Measurements from ENCODE around the gene BUB1. TPM values are rescaled to one million over a fixed set of nuclear protein-coding genes. Genes with fewer than 3 reads are reported as not detected.
A peak's percentile ranks its signal among the peaks of the same experiment; 100 is the strongest.

BUB1 gene
- total and polyA plus RNA-seq, 7 experiments from 2014 or later: 1.1 to 73.7 (median 2.5) TPM

DNA sequence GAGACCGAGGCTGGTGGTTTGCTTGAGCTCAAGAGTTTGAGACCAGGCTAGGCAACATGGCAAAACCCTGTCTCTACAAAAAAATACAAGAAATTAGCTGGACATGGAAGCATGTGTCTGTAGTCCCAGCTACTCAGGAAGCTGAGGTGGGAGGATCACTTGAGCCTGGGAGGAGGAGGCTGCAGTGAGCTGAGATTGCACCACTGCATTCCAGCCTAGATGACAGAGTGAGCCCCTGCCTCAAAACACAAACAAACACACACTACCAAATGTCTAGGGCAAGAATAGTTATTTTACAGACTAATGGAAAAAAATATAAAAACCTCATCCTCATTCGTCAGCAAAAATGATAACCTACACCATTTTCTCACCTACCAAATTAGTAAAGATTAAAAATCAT, 15.3 kb downstream of the BUB1 start:
- Histone ChIP-seq H3K27me3 (ENCODE audit: control insufficient read depth in 2 of 2, insufficient read depth in 2 of 2, low read length in 2 of 2) (no peaks in the 10 kb centered on the region), H3K4me1 (ENCODE audit: control insufficient read depth in 2 of 2, insufficient read depth in 2 of 2, low read length in 2 of 2) (no peaks in the 10 kb centered on the region), H3K9me3 (ENCODE audit: control insufficient read depth in 2 of 3, low read length in 3 of 3) (no peaks in the 10 kb centered on the region), H3K36me3 (ENCODE audit: control insufficient read depth in 2 of 3, insufficient read depth in 3 of 3, low read length in 3 of 3) (no peaks in the 10 kb centered on the region), H3K4me3 (ENCODE audit: low read length) (no peak overlapping the region), H3K27ac (ENCODE audit: low read depth, low read length) (no peak overlapping the region)
- POLR2A ChIA-PET: no interaction called here
- no peak overlapping the region for H3K4me3 Mint-ChIP-seq
- intact Hi-C loops (cut with micrococcal nuclease): no loop called here
- CTCF ChIA-PET: no interaction called here
- H3K27me3 Mint-ChIP-seq: no peaks in the 10 kb centered on the region
- ATAC-seq (no peak), DNase-seq (no peak)
- H3K36me3 Mint-ChIP-seq: peaks cover 0 to 31% (median 6%) of the 10 kb centered on the region in 5 donors
- peaks cover 0 to 36% (median 0%) of the 10 kb centered on the region in 7 donors for H3K4me1 Mint-ChIP-seq
- no peak overlapping the region for H3K27ac Mint-ChIP-seq
- no peaks in the 10 kb centered on the region for H3K9me3 Mint-ChIP-seq

DNA sequence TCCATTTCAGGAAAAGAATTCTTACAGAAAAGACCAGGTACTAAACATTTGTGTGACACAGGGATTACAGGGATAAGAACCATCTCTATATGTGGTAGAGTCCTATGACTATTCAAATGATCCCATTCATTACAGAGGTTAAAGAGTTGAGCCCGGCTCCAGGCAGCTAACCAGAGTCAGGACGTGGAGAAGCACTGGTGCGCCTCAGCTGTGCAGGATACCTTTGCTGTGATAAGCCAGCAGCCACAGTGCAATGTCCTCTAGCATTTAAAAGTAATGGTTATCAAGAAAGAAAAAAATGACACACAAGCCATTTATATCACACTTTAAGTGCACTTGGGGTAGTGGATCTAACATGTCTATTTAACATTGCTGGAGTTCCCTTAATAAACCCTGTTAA, 17.3 kb downstream of the BUB1 start:
- Histone ChIP-seq H3K27ac (ENCODE audit: low read depth, low read length) (no peak overlapping the region), H3K27me3 (ENCODE audit: control insufficient read depth in 2 of 2, insufficient read depth in 2 of 2, low read length in 2 of 2) (no peaks in the 10 kb centered on the region), H3K36me3 (ENCODE audit: control insufficient read depth in 2 of 3, insufficient read depth in 3 of 3, low read length in 3 of 3) (no peaks in the 10 kb centered on the region), H3K9me3 (ENCODE audit: control insufficient read depth in 2 of 3, low read length in 3 of 3) (no peaks in the 10 kb centered on the region), H3K4me1 (ENCODE audit: control insufficient read depth in 2 of 2, insufficient read depth in 2 of 2, low read length in 2 of 2) (peaks cover 0 to 5% of the 10 kb centered on the region in 2 donors), H3K4me3 (ENCODE audit: low read length) (no peak overlapping the region)
- no peak overlapping the region for H3K4me3 Mint-ChIP-seq
- DNase-seq (no peak), ATAC-seq (no peak)
- ChIA-PET POLR2A (no interaction called here), CTCF (no interaction called here)
- H3K36me3 Mint-ChIP-seq: peaks cover 0 to 44% (median 10%) of the 10 kb centered on the region in 5 donors
- peaks cover 0 to 38% (median 0%) of the 10 kb centered on the region in 7 donors for H3K4me1 Mint-ChIP-seq
- H3K27ac Mint-ChIP-seq: peak overlapping the region in 1 of 9 donors; percentile 36
- intact Hi-C loops (cut with micrococcal nuclease): no loop called here
- no peaks in the 10 kb centered on the region for H3K27me3 Mint-ChIP-seq
- no peaks in the 10 kb centered on the region for H3K9me3 Mint-ChIP-seq

GRCh38 chr2:110659248-110659647, 18.6 kb downstream of the BUB1 start:
- no peaks in the 10 kb centered on the region for H3K27me3 ChIP-seq (ENCODE audit: control insufficient read depth in 2 of 2, insufficient read depth in 2 of 2, low read length in 2 of 2)
- H3K27ac ChIP-seq (ENCODE audit: low read depth, low read length): no peak overlapping the region
- ATAC-seq (no peak), DNase-seq (no peak)
- Mint-ChIP-seq H3K4me3 (no peak overlapping the region), H3K36me3 (peaks cover 0 to 43% (median 13%) of the 10 kb centered on the region in 5 donors), H3K27ac (peak overlapping the region in 1 of 9 donors; percentile 70), H3K4me1 (peaks cover 0 to 31% (median 0%) of the 10 kb centered on the region in 7 donors), H3K27me3 (no peaks in the 10 kb centered on the region), H3K9me3 (no peaks in the 10 kb centered on the region)
- H3K9me3 ChIP-seq (ENCODE audit: control insufficient read depth in 2 of 3, low read length in 3 of 3): no peaks in the 10 kb centered on the region
- POLR2A ChIA-PET: no interaction called here
- H3K36me3 ChIP-seq (ENCODE audit: control insufficient read depth in 2 of 3, insufficient read depth in 3 of 3, low read length in 3 of 3): no peaks in the 10 kb centered on the region
- intact Hi-C loops (cut with micrococcal nuclease): no loop called here
- peaks cover 0 to 5% of the 10 kb centered on the region in 2 donors for H3K4me1 ChIP-seq (ENCODE audit: control insufficient read depth in 2 of 2, insufficient read depth in 2 of 2, low read length in 2 of 2)
- CTCF ChIA-PET: no interaction called here
- H3K4me3 ChIP-seq (ENCODE audit: low read length): no peak overlapping the region

- Histone ChIP-seq H3K4me3 (ENCODE audit: low read length) (no peak overlapping the region), H3K36me3 (ENCODE audit: control insufficient read depth in 2 of 3, insufficient read depth in 3 of 3, low read length in 3 of 3) (no peaks in the 10 kb centered on the region), H3K27me3 (ENCODE audit: control insufficient read depth in 2 of 2, insufficient read depth in 2 of 2, low read length in 2 of 2) (no peaks in the 10 kb centered on the region), H3K4me1 (ENCODE audit: control insufficient read depth in 2 of 2, insufficient read depth in 2 of 2, low read length in 2 of 2) (peaks cover 0 to 5% of the 10 kb centered on the region in 2 donors), H3K9me3 (ENCODE audit: control insufficient read depth in 2 of 3, low read length in 3 of 3) (no peaks in the 10 kb centered on the region), H3K27ac (ENCODE audit: low read depth, low read length) (no peak overlapping the region)
- intact Hi-C loops (cut with micrococcal nuclease): no loop called here
- ChIA-PET POLR2A (no interaction called here), CTCF (interaction anchor here (0.7 kb wide), 1 partner anchor 11 kb away, joined by 3 read pairs; no protein-coding TSS in a partner anchor)
- Mint-ChIP-seq H3K27me3 (no peaks in the 10 kb centered on the region), H3K36me3 (peaks cover 0 to 50% (median 13%) of the 10 kb centered on the region in 5 donors), H3K4me1 (peaks cover 0 to 28% (median 0%) of the 10 kb centered on the region in 7 donors), H3K27ac (peak overlapping the region in 3 of 9 donors; percentile 14 to 84 (median 39)), H3K4me3 (no peak overlapping the region), H3K9me3 (no peaks in the 10 kb centered on the region)
- no peak for DNase-seq
- ATAC-seq: peak; percentile 47
These were observed 20.0 kb downstream of the BUB1 start for GRCh38 chr2:110657724-110658305.

DNA sequence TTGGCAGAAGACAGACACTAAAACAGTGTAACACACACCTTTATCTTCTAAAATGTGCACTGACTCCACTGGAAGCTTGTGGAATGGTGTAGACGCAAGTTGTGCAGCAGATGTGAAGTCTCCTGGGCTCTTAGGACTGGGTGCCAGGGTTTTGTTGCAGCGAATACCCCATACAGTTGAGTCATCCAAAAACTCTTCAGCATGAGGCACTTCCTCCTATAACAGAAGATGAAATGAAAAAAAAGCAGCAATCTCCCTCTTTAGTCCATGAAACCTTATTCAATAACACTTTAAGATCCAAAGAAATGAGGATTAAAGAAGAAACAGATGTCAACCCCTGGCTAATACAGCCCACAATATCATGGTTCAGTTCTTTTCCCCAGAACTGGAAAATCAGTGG, 22.2 kb downstream of the BUB1 start:
- peaks cover 0 to 45% (median 13%) of the 10 kb centered on the region in 5 donors for H3K36me3 Mint-ChIP-seq
- Histone ChIP-seq H3K4me1 (ENCODE audit: control insufficient read depth in 2 of 2, insufficient read depth in 2 of 2, low read length in 2 of 2) (peaks cover 0 to 5% of the 10 kb centered on the region in 2 donors), H3K4me3 (ENCODE audit: low read length) (no peak overlapping the region), H3K27ac (ENCODE audit: low read depth, low read length) (no peak overlapping the region), H3K27me3 (ENCODE audit: control insufficient read depth in 2 of 2, insufficient read depth in 2 of 2, low read length in 2 of 2) (no peaks in the 10 kb centered on the region), H3K36me3 (ENCODE audit: control insufficient read depth in 2 of 3, insufficient read depth in 3 of 3, low read length in 3 of 3) (no peaks in the 10 kb centered on the region), H3K9me3 (ENCODE audit: control insufficient read depth in 2 of 3, low read length in 3 of 3) (no peaks in the 10 kb centered on the region)
- no peak for DNase-seq
- CTCF ChIA-PET: no interaction called here
- no peak for ATAC-seq
- H3K27ac Mint-ChIP-seq: no peak overlapping the region
- H3K9me3 Mint-ChIP-seq: no peaks in the 10 kb centered on the region
- peaks cover 0 to 22% (median 0%) of the 10 kb centered on the region in 7 donors for H3K4me1 Mint-ChIP-seq
- intact Hi-C loops (cut with micrococcal nuclease): no loop called here
- no peak overlapping the region for H3K4me3 Mint-ChIP-seq
- POLR2A ChIA-PET: no interaction called here
- H3K27me3 Mint-ChIP-seq: no peaks in the 10 kb centered on the region

GRCh38 chr2:110653861-110654260, 24.0 kb downstream of the BUB1 start:
- POLR2A ChIA-PET: no interaction called here

GRCh38 chr2:110650346-110650745, 27.5 kb downstream of the BUB1 start:
- Mint-ChIP-seq H3K36me3 (peaks cover 0 to 43% (median 5%) of the 10 kb centered on the region in 5 donors), H3K9me3 (no peaks in the 10 kb centered on the region), H3K27me3 (no peaks in the 10 kb centered on the region), H3K4me3 (no peak overlapping the region), H3K4me1 (peaks cover 0 to 4% (median 0%) of the 10 kb centered on the region in 7 donors), H3K27ac (no peak overlapping the region)
- Histone ChIP-seq H3K9me3 (ENCODE audit: control insufficient read depth in 2 of 3, low read length in 3 of 3) (no peaks in the 10 kb centered on the region), H3K4me3 (ENCODE audit: low read length) (no peak overlapping the region), H3K27ac (ENCODE audit: low read depth, low read length) (no peak overlapping the region), H3K4me1 (ENCODE audit: control insufficient read depth in 2 of 2, insufficient read depth in 2 of 2, low read length in 2 of 2) (no peaks in the 10 kb centered on the region), H3K27me3 (ENCODE audit: control insufficient read depth in 2 of 2, insufficient read depth in 2 of 2, low read length in 2 of 2) (no peaks in the 10 kb centered on the region), H3K36me3 (ENCODE audit: control insufficient read depth in 2 of 3, insufficient read depth in 3 of 3, low read length in 3 of 3) (no peaks in the 10 kb centered on the region)
- intact Hi-C loops (cut with micrococcal nuclease): no loop called here
- DNase-seq: no peak
- CTCF ChIA-PET: no interaction called here
- POLR2A ChIA-PET: no interaction called here
- no peak for ATAC-seq

More at GRCh38 chr2:110653861-110654260, 24.0 kb downstream of the BUB1 start:
- Mint-ChIP-seq H3K9me3 (no peaks in the 10 kb centered on the region), H3K27ac (no peak overlapping the region), H3K36me3 (peaks cover 0 to 44% (median 7%) of the 10 kb centered on the region in 5 donors), H3K4me1 (peaks cover 0 to 12% (median 0%) of the 10 kb centered on the region in 7 donors), H3K4me3 (no peak overlapping the region), H3K27me3 (no peaks in the 10 kb centered on the region)
- Histone ChIP-seq H3K4me3 (ENCODE audit: low read length) (no peak overlapping the region), H3K36me3 (ENCODE audit: control insufficient read depth in 2 of 3, insufficient read depth in 3 of 3, low read length in 3 of 3) (no peaks in the 10 kb centered on the region), H3K27me3 (ENCODE audit: control insufficient read depth in 2 of 2, insufficient read depth in 2 of 2, low read length in 2 of 2) (no peaks in the 10 kb centered on the region), H3K4me1 (ENCODE audit: control insufficient read depth in 2 of 2, insufficient read depth in 2 of 2, low read length in 2 of 2) (peaks cover 0 to 5% of the 10 kb centered on the region in 2 donors), H3K27ac (ENCODE audit: low read depth, low read length) (no peak overlapping the region), H3K9me3 (ENCODE audit: control insufficient read depth in 2 of 3, low read length in 3 of 3) (no peaks in the 10 kb centered on the region)
- intact Hi-C loops (cut with micrococcal nuclease): no loop called here
- ATAC-seq (no peak), DNase-seq (no peak)
- CTCF ChIA-PET: no interaction called here
